Activated CD4-positive, alpha-beta memory T cell treated with anti-CD3 and anti-CD28 coated beads, Interleukin-2, amount 10 ng/mL, durations not matched to agents 7 days and 5 days (primary cell): ENCODE measurements around the gene CAPZB. TPM values are rescaled to one million over a fixed set of nuclear protein-coding genes. Genes with fewer than 3 reads are reported as not detected.

ENCODE experiments used
- CTCF ChIA-PET: fragments of 350-600 bp; sonication (Branson Sonifier 250); formaldehyde crosslinking; loops from one replicate; lab custom pipeline; 2021; ENCODE audit warnings: antibody characterized with exemption, inconsistent platforms; lab: Charles Lee
- POLR2A ChIA-PET: fragments of 350-600 bp; sonication (Branson Sonifier 250); formaldehyde crosslinking; loops from one replicate; lab custom pipeline; 2021; ENCODE audit warnings: antibody characterized with exemption; lab: Charles Lee
- DNase-seq: peaks from one replicate; pipeline ENCODE4 v3.0.0-alpha.2; 2020
- H3K27ac Mint-ChIP-seq: one replicate; pipeline ENCODE4 v1.8.0; 2021; ENCODE audit warnings: mild to moderate bottlenecking, mixed read lengths
- H3K27me3 Mint-ChIP-seq: one replicate; pipeline ENCODE4 v1.8.0; 2021; ENCODE audit warnings: mixed read lengths
- H3K36me3 Mint-ChIP-seq: one replicate; pipeline ENCODE4 v1.8.0; 2021; ENCODE audit warnings: low read depth, mixed read lengths
- H3K4me1 Mint-ChIP-seq: one replicate; pipeline ENCODE4 v1.8.0; 2021; ENCODE audit warnings: mixed read lengths
- H3K4me3 Mint-ChIP-seq: one replicate; pipeline ENCODE4 v1.8.0; 2021; ENCODE audit warnings: mild to moderate bottlenecking, mixed read lengths
- H3K9me3 Mint-ChIP-seq: one replicate; pipeline ENCODE4 v1.8.0; 2021; ENCODE audit warnings: mixed read lengths
- total RNA-seq, 2 experiments: library from RNA; stranded (reverse); gene quantifications; one replicate each; pipeline ENCODE4 v1.2.3, GENCODE V29; 2021

Gene CAPZB
- total RNA-seq, 2 experiments from 2014 or later: 537 to 565 TPM

DNA sequence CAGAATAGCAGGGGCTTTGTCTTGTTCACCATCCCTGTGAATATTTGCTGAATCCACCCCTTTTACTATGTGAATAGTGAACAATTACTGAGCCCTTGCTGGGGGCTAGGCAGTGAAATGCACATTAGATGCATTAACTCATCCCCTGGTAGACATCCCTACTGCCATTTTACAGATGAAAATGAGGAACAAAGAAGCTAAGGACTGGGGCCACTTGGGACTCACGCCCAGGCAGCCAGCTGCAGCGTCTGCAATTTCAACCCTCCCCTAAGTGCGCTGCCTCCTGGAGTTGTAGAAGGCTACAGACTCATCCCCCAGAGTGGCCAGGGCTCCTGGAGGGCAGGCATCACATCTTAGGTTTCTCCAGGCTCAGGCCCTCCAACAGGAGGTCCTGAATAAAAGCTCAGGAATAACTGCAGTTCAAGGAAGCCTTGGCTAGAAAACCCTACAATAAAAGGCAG is 31.6 kb downstream of the CAPZB start:
- peaks cover 66% of the 10 kb centered on the region for H3K4me1 Mint-ChIP-seq
- ChIA-PET CTCF (no interaction called here), POLR2A (interaction anchor here (1.4 to 2.3 kb wide), 3 partner anchors 10 to 34 kb away, joined by 4 to 11 read pairs (median 6); partner anchors contain the start of gene CAPZB)
- DNase-seq: no peak
- H3K36me3 Mint-ChIP-seq: peaks cover 34% of the 10 kb centered on the region
- no peak overlapping the region for H3K27ac Mint-ChIP-seq
- no peaks in the 10 kb centered on the region for H3K9me3 Mint-ChIP-seq
- no peaks in the 10 kb centered on the region for H3K27me3 Mint-ChIP-seq
- H3K4me3 Mint-ChIP-seq: no peak overlapping the region

GRCh38 chr1:19452221-19452663 is 33.1 kb downstream of the CAPZB start:
- Mint-ChIP-seq H3K4me1 (peaks cover 69% of the 10 kb centered on the region), H3K9me3 (no peaks in the 10 kb centered on the region), H3K4me3 (no peak overlapping the region), H3K27me3 (no peaks in the 10 kb centered on the region), H3K27ac (no peak overlapping the region), H3K36me3 (peaks cover 39% of the 10 kb centered on the region)
- ChIA-PET POLR2A (no interaction called here), CTCF (no interaction called here)
- DNase-seq: no peak

- Mint-ChIP-seq H3K27me3 (no peaks in the 10 kb centered on the region), H3K36me3 (peaks cover 38% of the 10 kb centered on the region), H3K4me1 (peaks cover 67% of the 10 kb centered on the region), H3K4me3 (no peak overlapping the region), H3K27ac (no peak overlapping the region), H3K9me3 (no peaks in the 10 kb centered on the region)
- POLR2A ChIA-PET: interaction anchor here (1.6 kb wide), 1 partner anchor 10 kb away, joined by 3 read pairs; no protein-coding TSS in a partner anchor
- DNase-seq: no peak
- CTCF ChIA-PET: interaction anchor here (1.6 kb wide), 1 partner anchor 200 kb away, joined by 3 read pairs; no protein-coding TSS in a partner anchor
Observed at GRCh38 chr1:19450811-19451515, 34.4 kb downstream of the CAPZB start.

DNA sequence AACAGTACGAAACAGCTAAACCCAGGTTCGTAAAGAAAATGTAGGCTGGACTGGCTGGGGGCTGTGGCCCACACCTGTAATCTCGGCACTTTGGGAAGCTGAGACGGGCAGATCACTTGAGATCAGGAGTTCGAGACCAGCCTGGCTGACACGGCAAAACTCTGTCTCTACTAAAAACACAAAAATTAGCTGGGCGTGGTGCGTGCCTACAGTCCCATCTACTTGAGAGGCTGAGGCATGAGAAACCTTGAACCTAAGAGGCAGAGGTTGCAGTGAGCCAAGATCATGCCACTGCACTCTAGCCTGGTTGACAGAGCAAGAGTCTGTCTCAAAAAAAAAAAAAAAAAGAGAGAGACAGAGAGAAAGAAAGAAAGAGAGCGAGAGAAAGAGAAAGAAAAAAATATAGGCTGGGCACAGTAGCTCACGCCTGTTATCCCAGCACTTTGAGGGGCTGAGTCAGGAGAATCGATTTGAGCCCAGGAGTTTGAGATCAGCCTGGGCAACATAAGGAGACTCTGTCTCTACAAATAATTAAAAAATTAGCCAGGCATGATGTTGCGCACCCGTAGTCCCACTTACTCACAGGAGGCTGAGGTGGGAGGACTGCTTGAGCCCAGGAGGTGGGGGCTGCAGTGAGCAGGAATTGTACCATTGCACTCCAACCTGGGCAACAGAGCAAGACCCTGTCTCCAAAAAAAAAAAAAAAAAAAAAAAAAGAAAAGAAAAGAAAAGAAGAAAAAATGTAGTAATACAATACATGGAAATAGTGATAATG is 35.7 kb downstream of the CAPZB start:
- DNase-seq: no peak
- H3K9me3 Mint-ChIP-seq: no peaks in the 10 kb centered on the region
- peaks cover 66% of the 10 kb centered on the region for H3K4me1 Mint-ChIP-seq
- no peaks in the 10 kb centered on the region for H3K27me3 Mint-ChIP-seq
- POLR2A ChIA-PET: interaction anchor here (1.6 kb wide), 1 partner anchor 9 kb away, joined by 3 read pairs; no protein-coding TSS in a partner anchor
- CTCF ChIA-PET: interaction anchor here (1.6 kb wide), 1 partner anchor 202 kb away, joined by 3 read pairs; no protein-coding TSS in a partner anchor
- peak overlapping the region; percentile 21 for H3K27ac Mint-ChIP-seq
- H3K36me3 Mint-ChIP-seq: peaks cover 43% of the 10 kb centered on the region
- H3K4me3 Mint-ChIP-seq: no peak overlapping the region

GRCh38 chr1:19448491-19449439 is 36.6 kb downstream of the CAPZB start:
- Mint-ChIP-seq H3K4me1 (peaks cover 63% of the 10 kb centered on the region), H3K27me3 (no peaks in the 10 kb centered on the region), H3K9me3 (no peaks in the 10 kb centered on the region), H3K4me3 (no peak overlapping the region), H3K36me3 (peaks cover 43% of the 10 kb centered on the region), H3K27ac (peak overlapping the region; percentile 22)
- ChIA-PET CTCF (interaction anchor here (0.8 to 1.2 kb wide), 3 partner anchors 15 to 134 kb away, joined by 3 read pairs; no protein-coding TSS in a partner anchor), POLR2A (interaction anchor here (1.0 to 1.6 kb wide), 4 partner anchors 8 to 58 kb away, joined by 3 read pairs; partner anchors contain the start of gene CAPZB)
- no peak for DNase-seq

DNA sequence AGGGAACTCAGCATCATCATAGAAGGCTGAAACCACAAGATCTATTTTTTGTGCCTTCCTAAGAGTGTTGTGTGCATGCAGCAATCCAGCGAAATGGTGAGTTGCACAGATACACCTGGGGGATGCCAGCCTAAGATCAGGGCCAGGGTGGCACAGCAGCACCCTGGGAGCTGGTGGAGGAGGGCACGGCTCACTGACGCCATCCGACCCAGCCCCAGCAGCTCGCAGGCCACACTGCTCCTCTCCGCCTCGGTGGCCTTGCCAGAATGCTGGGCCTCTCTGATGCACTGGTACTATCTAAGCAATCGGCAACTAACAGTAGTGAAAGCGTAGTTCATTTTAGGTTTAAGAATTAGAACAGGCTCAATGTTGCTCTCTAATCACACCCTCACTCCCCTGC is 37.8 kb downstream of the CAPZB start:
- peaks cover 46% of the 10 kb centered on the region for H3K36me3 Mint-ChIP-seq
- peaks cover 62% of the 10 kb centered on the region for H3K4me1 Mint-ChIP-seq
- ChIA-PET POLR2A (interaction anchor here (1.1 to 1.4 kb wide), 3 partner anchors 13 to 57 kb away, joined by 3 read pairs; partner anchors contain the start of gene CAPZB), CTCF (interaction anchor here (0.9 to 1.2 kb wide), 2 partner anchors 16 to 135 kb away, joined by 3 read pairs; no protein-coding TSS in a partner anchor)
- no peaks in the 10 kb centered on the region for H3K9me3 Mint-ChIP-seq
- H3K27ac Mint-ChIP-seq: peak overlapping the region; percentile 13
- H3K4me3 Mint-ChIP-seq: no peak overlapping the region
- DNase-seq: no peak
- H3K27me3 Mint-ChIP-seq: no peaks in the 10 kb centered on the region

GRCh38 chr1:19445417-19446342 is 39.7 kb downstream of the CAPZB start:
- H3K4me1 Mint-ChIP-seq: peaks cover 65% of the 10 kb centered on the region
- CTCF ChIA-PET: interaction anchor here (1.2 kb wide), 1 partner anchor 136 kb away, joined by 3 read pairs; no protein-coding TSS in a partner anchor
- POLR2A ChIA-PET: interaction anchor here (1.2 kb wide), 1 partner anchor 33 kb away, joined by 3 read pairs; no protein-coding TSS in a partner anchor
- no peaks in the 10 kb centered on the region for H3K9me3 Mint-ChIP-seq
- peak overlapping the region; percentile 50 for H3K27ac Mint-ChIP-seq
- no peak overlapping the region for H3K4me3 Mint-ChIP-seq
- H3K27me3 Mint-ChIP-seq: no peaks in the 10 kb centered on the region
- no peak for DNase-seq
- H3K36me3 Mint-ChIP-seq: peaks cover 46% of the 10 kb centered on the region

DNA sequence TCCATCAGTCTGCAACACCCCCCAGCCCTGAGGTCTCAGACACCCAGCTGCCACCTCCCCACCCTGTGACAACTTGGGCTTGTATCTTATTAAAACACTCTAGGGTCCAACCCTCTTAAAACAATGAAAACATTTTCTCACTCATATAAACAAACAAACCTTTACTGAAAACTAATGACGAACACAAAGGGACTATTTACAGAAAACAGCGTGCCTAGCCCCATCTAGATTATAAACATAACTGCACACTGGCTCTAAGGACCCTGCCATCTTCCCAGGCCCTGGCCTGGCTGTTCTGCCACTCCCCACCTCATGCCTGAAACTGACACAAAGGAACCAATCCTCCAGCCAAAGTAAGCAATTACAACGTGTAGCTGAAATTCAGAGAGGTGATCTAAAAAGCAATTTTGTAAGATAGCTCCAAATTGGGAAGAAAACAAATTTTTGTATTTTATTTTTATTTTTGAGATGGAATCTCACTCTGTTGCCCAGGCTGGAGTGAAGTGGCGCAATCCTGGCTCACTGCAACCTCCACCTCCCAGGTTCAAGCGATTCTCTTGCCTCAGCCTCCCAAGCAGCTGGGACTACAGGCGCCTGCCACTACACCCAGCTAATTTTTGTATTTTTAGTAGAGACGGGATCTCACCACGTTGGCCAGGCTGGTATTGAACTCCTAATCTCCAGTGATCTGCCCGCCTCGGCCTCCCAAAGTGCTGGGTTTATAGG is 40.9 kb downstream of the CAPZB start:
- no peak overlapping the region for H3K4me3 Mint-ChIP-seq
- POLR2A ChIA-PET: no interaction called here
- H3K27ac Mint-ChIP-seq: no peak overlapping the region
- H3K4me1 Mint-ChIP-seq: peaks cover 69% of the 10 kb centered on the region
- H3K9me3 Mint-ChIP-seq: no peaks in the 10 kb centered on the region
- DNase-seq: no peak
- H3K36me3 Mint-ChIP-seq: peaks cover 38% of the 10 kb centered on the region
- H3K27me3 Mint-ChIP-seq: no peaks in the 10 kb centered on the region
- CTCF ChIA-PET: no interaction called here

DNA sequence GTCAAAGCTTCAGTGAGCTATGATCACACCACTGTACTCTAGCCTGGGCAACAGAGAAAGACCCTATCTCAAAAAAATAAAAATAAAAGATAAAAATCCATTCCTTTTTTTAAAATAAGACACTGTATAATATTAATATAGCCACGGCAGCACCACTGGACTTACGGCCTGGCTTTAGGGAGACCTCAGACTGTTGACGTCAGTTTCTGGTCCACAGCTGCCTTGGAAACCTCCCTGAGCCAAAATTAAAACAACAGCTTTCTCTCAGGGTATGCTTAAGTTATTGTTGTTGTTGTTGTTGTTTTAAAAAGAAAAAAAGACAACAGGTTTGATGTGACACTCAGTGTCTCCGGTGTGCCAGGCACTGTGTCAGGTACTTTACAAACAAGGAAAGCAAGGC is 42.0 kb downstream of the CAPZB start:
- CTCF ChIA-PET: interaction anchor here (0.6 to 0.7 kb wide), 2 partner anchors 86 to 129 kb away, joined by 3 read pairs; no protein-coding TSS in a partner anchor
- H3K27ac Mint-ChIP-seq: no peak overlapping the region
- H3K9me3 Mint-ChIP-seq: no peaks in the 10 kb centered on the region
- DNase-seq: no peak
- no peaks in the 10 kb centered on the region for H3K27me3 Mint-ChIP-seq
- POLR2A ChIA-PET: no interaction called here
- peaks cover 68% of the 10 kb centered on the region for H3K4me1 Mint-ChIP-seq
- peaks cover 35% of the 10 kb centered on the region for H3K36me3 Mint-ChIP-seq
- no peak overlapping the region for H3K4me3 Mint-ChIP-seq

- peaks cover 69% of the 10 kb centered on the region for H3K4me1 Mint-ChIP-seq
- H3K27me3 Mint-ChIP-seq: no peaks in the 10 kb centered on the region
- peaks cover 36% of the 10 kb centered on the region for H3K36me3 Mint-ChIP-seq
- DNase-seq: no peak
- H3K27ac Mint-ChIP-seq: no peak overlapping the region
- no peaks in the 10 kb centered on the region for H3K9me3 Mint-ChIP-seq
- ChIA-PET POLR2A (interaction anchor here (0.7 kb wide), 1 partner anchor 163 kb away, joined by 4 read pairs; no protein-coding TSS in a partner anchor), CTCF (interaction anchor here (0.6 to 1.6 kb wide), 3 partner anchors 22 to 130 kb away, joined by 3 read pairs; no protein-coding TSS in a partner anchor)
- no peak overlapping the region for H3K4me3 Mint-ChIP-seq
Observed at GRCh38 chr1:19442154-19443096, 42.9 kb downstream of the CAPZB start.
